HCT116 (cell line): ENCODE data around the gene HDHD5.

Source experiments
- CEBPB ChIP-seq: IDR thresholded peaks from 2 replicates; pipeline ENCODE4 v1.6.1; 2012; ENCODE audit warnings: low read depth
- EGR1 ChIP-seq: IDR thresholded peaks from 2 replicates; pipeline ENCODE4 v1.6.1; 2012; ENCODE audit warnings: low read depth
- EZH2 ChIP-seq: fragments of 200-600 bp; sonication (generic); IDR thresholded peaks from 2 replicates; pipeline ENCODE4 v1.6.1; 2017; ENCODE audit warnings: antibody characterized with exemption, mixed run types
- EZH2phosphoT487 ChIP-seq: fragments of 200-600 bp; IDR thresholded peaks from 2 replicates; pipeline ENCODE4 v1.6.1; 2018; ENCODE audit warnings: antibody characterized with exemption, borderline replicate concordance
- POLR2A ChIP-seq: IDR thresholded peaks from 2 replicates; pipeline ENCODE4 v1.7.0; 2011; ENCODE audit warnings: borderline replicate concordance; ENCODE audit not compliant: insufficient read depth, insufficient read length; ENCODE audit errors: extremely low read depth
- RAD21 ChIP-seq: IDR thresholded peaks from 2 replicates; pipeline ENCODE4 v1.6.1; 2012; ENCODE audit warnings: low read depth, mild to moderate bottlenecking
- TF ChIP-seq, protein P1 (sequence below), 3 experiments: fragments of 200-600 bp in 1 of 3; sonication (generic) in 1 of 3; IDR thresholded peaks in 2 of 3; conservative IDR thresholded peaks in 1 of 3; 2 replicates each; pipeline ENCODE4 v1.5.1; 2012 to 2017; ENCODE audit warnings: low read depth in 2 of 3, low read length in 2 of 3, antibody characterized with exemption in 1 of 3, borderline replicate concordance in 1 of 3, control low read depth in 1 of 3, mild to moderate bottlenecking in 1 of 3, mixed read lengths in 1 of 3, mixed run types in 1 of 3, moderate library complexity in 1 of 3; ENCODE audit not compliant: insufficient read depth in 1 of 3

DNA sequence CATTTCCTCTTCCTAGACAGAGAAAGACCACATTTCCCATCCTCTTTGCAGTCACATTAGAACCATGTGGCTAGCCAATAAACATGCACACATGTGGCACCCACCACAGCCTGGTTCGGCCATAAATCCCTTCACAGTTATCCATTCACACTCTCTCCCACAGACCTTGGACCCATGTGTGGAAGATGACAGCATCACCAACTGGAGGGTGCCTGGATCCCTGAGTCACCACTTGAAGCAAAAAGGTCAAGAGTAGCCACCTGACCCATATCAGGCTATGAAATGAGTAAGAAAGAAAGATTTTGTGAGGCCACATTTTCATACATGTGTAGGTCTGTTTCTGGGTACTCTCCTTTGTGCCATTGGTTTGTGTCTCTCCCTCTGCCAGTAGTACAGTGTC lies 28.9 kb downstream of the HDHD5 start:
- TF ChIP-seq EZH2 = no peak
- TF ChIP-seq, protein P1, sequence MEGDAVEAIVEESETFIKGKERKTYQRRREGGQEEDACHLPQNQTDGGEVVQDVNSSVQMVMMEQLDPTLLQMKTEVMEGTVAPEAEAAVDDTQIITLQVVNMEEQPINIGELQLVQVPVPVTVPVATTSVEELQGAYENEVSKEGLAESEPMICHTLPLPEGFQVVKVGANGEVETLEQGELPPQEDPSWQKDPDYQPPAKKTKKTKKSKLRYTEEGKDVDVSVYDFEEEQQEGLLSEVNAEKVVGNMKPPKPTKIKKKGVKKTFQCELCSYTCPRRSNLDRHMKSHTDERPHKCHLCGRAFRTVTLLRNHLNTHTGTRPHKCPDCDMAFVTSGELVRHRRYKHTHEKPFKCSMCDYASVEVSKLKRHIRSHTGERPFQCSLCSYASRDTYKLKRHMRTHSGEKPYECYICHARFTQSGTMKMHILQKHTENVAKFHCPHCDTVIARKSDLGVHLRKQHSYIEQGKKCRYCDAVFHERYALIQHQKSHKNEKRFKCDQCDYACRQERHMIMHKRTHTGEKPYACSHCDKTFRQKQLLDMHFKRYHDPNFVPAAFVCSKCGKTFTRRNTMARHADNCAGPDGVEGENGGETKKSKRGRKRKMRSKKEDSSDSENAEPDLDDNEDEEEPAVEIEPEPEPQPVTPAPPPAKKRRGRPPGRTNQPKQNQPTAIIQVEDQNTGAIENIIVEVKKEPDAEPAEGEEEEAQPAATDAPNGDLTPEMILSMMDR (IDR thresholded peaks at IDR 0.05 in 2 of 3, conservative IDR thresholded peaks at IDR 0.05 in 1 of 3; ENCODE audit: borderline replicate concordance in 1 of 3, insufficient read depth in 1 of 3, low read depth in 2 of 3, low read length in 2 of 3) = no peak
- no peak for TF ChIP-seq POLR2A
- no peak for TF ChIP-seq RAD21
- TF ChIP-seq EZH2phosphoT487 = no peak
- no peak for TF ChIP-seq EGR1
- TF ChIP-seq CEBPB = no peak
